HFFc6 (cell line): Measurements from ENCODE around the gene RIMS4. TPM values are rescaled to one million over a fixed set of nuclear protein-coding genes. Genes with fewer than 3 reads are reported as not detected.
"Not testable (repeated sequence)": the region's sequence is repeated elsewhere in the genome, so short reads cannot be mapped to it uniquely, and the experiment has no call there.

Source experiments
- DNase-seq: peaks from one replicate; pipeline ENCODE4 v3.0.0-alpha.2; 2018
- H3K27ac Mint-ChIP-seq: 2 replicates; pipeline ENCODE4 v1.8.0; 2020; ENCODE audit warnings: mild to moderate bottlenecking, mixed read lengths
- H3K27me3 Mint-ChIP-seq: 2 replicates; pipeline ENCODE4 v1.8.0; 2021; ENCODE audit warnings: mild to moderate bottlenecking, moderate library complexity, mixed read lengths; ENCODE audit not compliant: insufficient read depth
- H3K36me3 Mint-ChIP-seq: 2 replicates; pipeline ENCODE4 v1.8.0; 2021; ENCODE audit warnings: low read depth, mixed read lengths
- H3K4me1 Mint-ChIP-seq: 2 replicates; pipeline ENCODE4 v1.8.0; 2020; ENCODE audit warnings: low read depth, mixed read lengths
- H3K4me3 Mint-ChIP-seq: 2 replicates; pipeline ENCODE4 v1.8.0; 2020; ENCODE audit warnings: mild to moderate bottlenecking, moderate library complexity, mixed read lengths
- H3K9me3 Mint-ChIP-seq: 2 replicates; pipeline ENCODE4 v1.8.0; 2020; ENCODE audit warnings: mild to moderate bottlenecking, mixed read lengths
- CTCF ChIP-seq: fragments of 200-600 bp; sonication (generic); IDR thresholded peaks from 2 replicates; pipeline ENCODE4 v1.5.0; 2021; ENCODE audit warnings: antibody characterized with exemption, mild to moderate bottlenecking
- total RNA-seq, 6 experiments: library from RNA; stranded (reverse); fragmentation: NEBNext Ultra II Directional; extraction: Animal tissue kit (Norgen Biotek cat#: 25700); gene quantifications; 2 replicates in 1 of 6; 3 replicates in 5 of 6; pipeline ENCODE4 v1.2.3, GENCODE V29; 2021

RIMS4 gene
- total RNA-seq, 6 experiments from 2014 or later, result not detected

DNA sequence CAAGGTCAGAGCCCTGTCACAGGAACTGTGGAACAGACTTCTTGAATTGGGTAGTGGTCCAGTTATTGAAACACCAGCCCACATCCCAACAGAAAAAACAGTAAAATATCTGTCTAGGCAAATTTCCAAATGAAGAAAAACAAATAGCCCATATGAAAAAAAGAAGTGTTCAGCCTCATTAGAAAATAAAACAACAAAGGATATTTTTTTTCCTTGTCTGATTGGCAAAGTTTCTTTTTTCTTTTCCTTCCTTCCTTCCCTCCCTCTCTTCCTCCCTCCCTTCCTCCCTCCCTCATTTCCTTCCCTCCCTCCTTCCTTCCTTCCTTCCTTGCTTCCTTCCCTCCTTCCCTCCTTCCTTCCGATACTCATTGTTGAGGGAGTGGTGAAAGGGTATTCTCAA is 20.6 kb upstream of the RIMS4 start:
- Mint-ChIP-seq H3K36me3 (no peaks in the 10 kb centered on the region), H3K9me3 (no peaks in the 10 kb centered on the region), H3K27me3 (peaks cover 28% of the 10 kb centered on the region), H3K27ac (no peak overlapping the region), H3K4me1 (no peaks in the 10 kb centered on the region), H3K4me3 (no peak overlapping the region)
- no peak for TF ChIP-seq CTCF
- DNase-seq, result no peak

DNA sequence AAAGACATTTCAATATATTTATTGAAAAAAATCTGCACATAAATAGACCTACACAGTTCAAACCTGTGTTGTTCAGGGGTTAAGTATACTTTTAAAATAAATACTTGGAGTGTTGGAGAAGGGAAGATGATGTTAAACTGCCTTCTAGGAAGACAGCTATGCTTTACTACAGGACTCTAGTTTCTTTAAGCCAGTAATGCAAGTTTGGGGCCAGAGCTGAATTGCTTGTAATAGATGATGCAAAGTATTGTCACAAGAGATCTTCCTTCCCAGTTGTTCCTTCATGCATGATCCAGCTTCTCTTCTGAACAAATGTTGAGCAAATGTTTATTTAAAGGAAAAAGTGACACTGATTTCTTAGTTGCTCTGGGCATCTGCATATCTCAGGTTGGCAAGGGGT is 20.2 kb upstream of the RIMS4 start:
- Mint-ChIP-seq H3K9me3 (no peaks in the 10 kb centered on the region), H3K4me3 (no peak overlapping the region), H3K4me1 (no peaks in the 10 kb centered on the region), H3K27me3 (peaks cover 28% of the 10 kb centered on the region), H3K36me3 (no peaks in the 10 kb centered on the region), H3K27ac (no peak overlapping the region)
- DNase-seq, result no peak
- TF ChIP-seq CTCF, result no peak

- H3K4me3 Mint-ChIP-seq, result no peak overlapping the region
- no peak for TF ChIP-seq CTCF
- no peaks in the 10 kb centered on the region for H3K9me3 Mint-ChIP-seq
- H3K27ac Mint-ChIP-seq, result no peak overlapping the region
- no peak for DNase-seq
- no peaks in the 10 kb centered on the region for H3K36me3 Mint-ChIP-seq
- no peaks in the 10 kb centered on the region for H3K4me1 Mint-ChIP-seq
- peaks cover 25% of the 10 kb centered on the region for H3K27me3 Mint-ChIP-seq
Observed at GRCh38 chr20:44829688-44830087, 19.3 kb upstream of the RIMS4 start.

- peaks cover 21% of the 10 kb centered on the region for H3K27me3 Mint-ChIP-seq
Observed at GRCh38 chr20:44828640-44829039, 18.3 kb upstream of the RIMS4 start.

DNA sequence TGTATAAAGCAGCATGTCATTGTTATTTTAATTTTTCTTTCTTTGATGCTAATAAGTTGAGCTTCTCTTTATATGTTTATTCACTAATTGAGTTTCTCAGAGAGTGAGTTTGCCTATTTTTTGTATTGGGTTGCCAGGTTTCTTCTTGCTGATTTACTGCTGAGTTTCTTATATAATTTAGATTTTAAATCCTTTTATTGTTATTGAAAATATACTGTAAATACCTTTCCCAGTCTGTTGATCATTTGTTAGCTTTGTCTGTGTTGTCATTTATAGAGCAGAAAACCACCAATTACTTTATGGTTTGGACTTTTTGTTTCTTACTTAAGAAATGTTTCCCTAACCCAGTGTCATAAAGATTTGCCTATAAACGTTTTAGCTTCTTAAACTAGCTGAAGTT is 17.1 kb upstream of the RIMS4 start:
- Mint-ChIP-seq H3K4me3 (no peak overlapping the region), H3K4me1 (no peaks in the 10 kb centered on the region), H3K27ac (no peak overlapping the region), H3K9me3 (no peaks in the 10 kb centered on the region), H3K36me3 (no peaks in the 10 kb centered on the region), H3K27me3 (peaks cover 15% of the 10 kb centered on the region)
- no peak for DNase-seq
- no peak for TF ChIP-seq CTCF

More at GRCh38 chr20:44828640-44829039, 18.3 kb upstream of the RIMS4 start:
- Mint-ChIP-seq H3K9me3 (no peaks in the 10 kb centered on the region), H3K36me3 (no peaks in the 10 kb centered on the region), H3K4me1 (no peaks in the 10 kb centered on the region), H3K4me3 (no peak overlapping the region), H3K27ac (no peak overlapping the region)
- no peak for TF ChIP-seq CTCF
- DNase-seq, result no peak

GRCh38 chr20:44821576-44821975 is 11.2 kb upstream of the RIMS4 start:
- H3K4me1 Mint-ChIP-seq, H3K4me3 Mint-ChIP-seq, H3K27ac Mint-ChIP-seq, H3K36me3 Mint-ChIP-seq, DNase-seq, H3K9me3 Mint-ChIP-seq: not testable (repeated sequence)
- H3K27me3 Mint-ChIP-seq, result peaks cover 29% of the 10 kb centered on the region
